Measurements from ENCODE around the gene DST.

DNA sequence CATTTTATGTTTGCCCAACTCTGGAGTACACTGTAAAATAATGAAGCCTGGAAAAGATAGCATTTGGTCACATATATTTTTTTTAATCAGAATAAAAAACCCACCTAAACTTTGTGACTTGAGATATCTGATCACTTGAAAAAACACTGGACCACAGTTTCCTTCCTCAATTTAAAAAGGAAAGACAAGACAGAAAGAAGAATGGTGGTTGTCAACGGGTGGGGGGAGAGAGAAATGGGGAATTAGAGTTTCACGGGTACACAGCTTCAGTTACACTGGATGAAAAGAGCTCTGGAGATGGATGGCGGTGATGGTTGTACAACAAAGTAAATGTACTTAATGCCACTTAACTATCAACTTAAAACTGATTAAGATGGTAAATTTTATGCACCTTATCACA, 14.7 kb upstream of the DST start:
- TF ChIP-seq YY1 (IDR thresholded peaks at IDR 0.05; ENCODE audit: insufficient read depth, insufficient read length) (no peak), SUZ12 (IDR thresholded peaks at IDR 0.05; ENCODE audit: extremely low read depth, insufficient read depth, insufficient read length) (no peak)

Measured in NT2/D1 (cell line).